Choroid plexus epithelial cell (primary cell): ENCODE results near the gene ZDHHC19.

ENCODE experiments used
- DNase-seq: peaks from one replicate; pipeline ENCODE4 v3.0.0-alpha.2; 2010; ENCODE audit warnings: low read depth
- H3K4me3 ChIP-seq: 2 replicates; pipeline ENCODE4 v1.5.1; 2011; ENCODE audit warnings: low read depth, mild to moderate bottlenecking, control low read depth, low read length, moderate library complexity
- TF ChIP-seq, protein P1 (sequence below): conservative IDR thresholded peaks from 2 replicates; pipeline ENCODE4 v1.5.1; 2011; ENCODE audit warnings: low read depth, mild to moderate bottlenecking, control low read depth, inconsistent platforms, low read length, moderate library complexity

The ZDHHC19 gene

DNA sequence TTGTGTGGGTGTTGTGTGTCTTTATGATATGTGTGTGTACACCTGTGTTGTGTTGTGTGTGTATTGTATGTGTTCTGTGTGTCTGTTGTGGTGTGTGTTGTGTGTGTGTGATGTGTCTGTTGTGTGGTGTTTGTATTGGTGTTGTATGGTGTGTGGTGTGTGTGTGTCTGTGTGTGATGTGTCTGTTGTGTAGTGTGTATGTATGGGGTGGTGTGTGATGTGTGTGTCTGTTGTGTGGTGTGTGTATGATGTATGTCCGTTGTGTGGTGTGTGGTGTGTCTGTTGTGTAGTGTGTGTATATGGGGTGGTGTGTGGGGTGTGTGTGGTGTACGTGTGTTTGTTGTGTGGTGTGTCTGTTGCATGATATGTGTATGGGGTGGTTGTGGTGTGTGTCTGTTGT, 46.6 kb downstream of the ZDHHC19 start:
- TF ChIP-seq, protein P1, sequence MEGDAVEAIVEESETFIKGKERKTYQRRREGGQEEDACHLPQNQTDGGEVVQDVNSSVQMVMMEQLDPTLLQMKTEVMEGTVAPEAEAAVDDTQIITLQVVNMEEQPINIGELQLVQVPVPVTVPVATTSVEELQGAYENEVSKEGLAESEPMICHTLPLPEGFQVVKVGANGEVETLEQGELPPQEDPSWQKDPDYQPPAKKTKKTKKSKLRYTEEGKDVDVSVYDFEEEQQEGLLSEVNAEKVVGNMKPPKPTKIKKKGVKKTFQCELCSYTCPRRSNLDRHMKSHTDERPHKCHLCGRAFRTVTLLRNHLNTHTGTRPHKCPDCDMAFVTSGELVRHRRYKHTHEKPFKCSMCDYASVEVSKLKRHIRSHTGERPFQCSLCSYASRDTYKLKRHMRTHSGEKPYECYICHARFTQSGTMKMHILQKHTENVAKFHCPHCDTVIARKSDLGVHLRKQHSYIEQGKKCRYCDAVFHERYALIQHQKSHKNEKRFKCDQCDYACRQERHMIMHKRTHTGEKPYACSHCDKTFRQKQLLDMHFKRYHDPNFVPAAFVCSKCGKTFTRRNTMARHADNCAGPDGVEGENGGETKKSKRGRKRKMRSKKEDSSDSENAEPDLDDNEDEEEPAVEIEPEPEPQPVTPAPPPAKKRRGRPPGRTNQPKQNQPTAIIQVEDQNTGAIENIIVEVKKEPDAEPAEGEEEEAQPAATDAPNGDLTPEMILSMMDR: no peak
- no peak overlapping the region for H3K4me3 ChIP-seq
- DNase-seq: no peak

DNA sequence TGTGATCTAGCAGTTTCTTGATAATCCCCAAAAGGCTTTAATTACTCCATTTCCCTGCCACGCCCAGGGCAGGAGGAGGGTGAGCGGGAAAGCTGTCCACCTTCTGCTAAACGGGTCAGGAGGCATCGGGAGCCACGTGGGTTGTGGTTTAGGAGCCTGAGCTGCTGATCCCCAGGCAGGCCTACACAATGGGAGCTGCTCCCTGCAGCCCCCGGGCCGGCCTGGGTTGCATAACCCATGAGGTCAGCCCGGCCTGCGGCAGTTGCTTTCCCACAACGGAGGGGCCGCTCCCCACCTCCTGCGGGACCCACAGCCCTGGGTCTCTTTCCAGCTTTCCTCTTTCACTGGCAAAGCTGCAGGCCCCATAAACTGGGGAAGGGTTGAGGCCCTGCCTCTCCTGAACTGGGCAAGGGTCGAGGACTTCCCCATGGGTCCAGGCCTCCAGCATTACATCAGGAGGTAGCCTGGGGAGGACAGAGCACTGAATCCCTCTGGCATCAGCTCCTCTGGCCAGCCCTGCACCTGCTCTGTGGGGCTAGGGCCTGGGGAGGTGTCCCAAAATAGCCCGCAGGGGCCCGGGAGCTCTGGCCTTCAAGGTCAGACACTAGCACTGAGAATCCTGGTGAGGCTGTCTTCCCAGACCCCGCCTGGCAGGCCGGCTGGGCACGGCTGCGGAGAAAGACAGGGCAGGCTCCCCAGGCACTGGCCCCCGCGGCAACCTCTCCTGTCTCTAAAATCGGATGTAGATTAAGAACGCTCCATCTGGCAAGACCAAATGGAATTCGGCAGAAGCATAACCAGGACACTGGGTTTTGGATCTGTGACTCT, 47.3 kb downstream of the ZDHHC19 start:
- no peak for DNase-seq
- TF ChIP-seq, protein P1: no peak
- no peak overlapping the region for H3K4me3 ChIP-seq

DNA sequence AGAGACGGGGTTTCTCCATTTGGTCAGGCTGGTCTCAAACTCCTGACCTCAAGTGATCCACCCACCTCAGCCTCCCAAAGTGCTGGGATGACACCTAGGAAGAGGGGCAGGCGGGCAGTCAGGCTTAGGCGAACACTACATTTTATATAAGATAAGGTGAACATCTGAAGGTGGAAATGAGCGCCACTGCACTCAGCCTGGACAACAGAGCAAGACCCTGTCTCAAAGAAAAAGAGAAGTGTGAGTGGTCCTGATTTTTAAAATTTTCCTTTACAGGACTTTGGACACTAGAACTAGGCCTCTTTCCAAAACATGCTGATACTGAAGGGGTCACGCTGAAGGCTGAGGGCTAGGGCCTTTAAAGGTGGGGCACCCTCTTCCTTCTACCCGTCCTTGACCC, 48.0 kb downstream of the ZDHHC19 start:
- TF ChIP-seq, protein P1: no peak
- no peak overlapping the region for H3K4me3 ChIP-seq
- DNase-seq: no peak

DNA sequence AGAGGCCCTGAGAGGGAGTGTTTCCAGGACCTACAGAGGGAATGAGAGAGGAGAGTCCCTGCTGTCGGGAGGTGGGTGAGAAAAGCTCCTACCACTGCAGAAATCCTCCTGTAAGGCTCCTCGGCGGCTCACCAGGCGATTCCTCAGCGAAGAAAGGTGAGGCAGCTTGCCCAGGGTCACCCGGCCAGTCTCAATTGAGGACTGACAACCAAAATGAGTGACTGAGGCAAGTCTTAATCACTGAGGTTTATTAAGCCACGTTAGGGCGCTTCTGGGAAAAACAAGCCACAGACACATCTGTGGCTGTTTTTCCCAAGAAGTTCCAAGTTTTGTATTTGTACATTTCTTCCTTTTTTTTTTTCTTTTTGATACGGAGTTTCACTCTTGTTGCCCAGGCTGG, 48.5 kb downstream of the ZDHHC19 start:
- no peak for DNase-seq
- TF ChIP-seq, protein P1: no peak
- H3K4me3 ChIP-seq: no peak overlapping the region

DNA sequence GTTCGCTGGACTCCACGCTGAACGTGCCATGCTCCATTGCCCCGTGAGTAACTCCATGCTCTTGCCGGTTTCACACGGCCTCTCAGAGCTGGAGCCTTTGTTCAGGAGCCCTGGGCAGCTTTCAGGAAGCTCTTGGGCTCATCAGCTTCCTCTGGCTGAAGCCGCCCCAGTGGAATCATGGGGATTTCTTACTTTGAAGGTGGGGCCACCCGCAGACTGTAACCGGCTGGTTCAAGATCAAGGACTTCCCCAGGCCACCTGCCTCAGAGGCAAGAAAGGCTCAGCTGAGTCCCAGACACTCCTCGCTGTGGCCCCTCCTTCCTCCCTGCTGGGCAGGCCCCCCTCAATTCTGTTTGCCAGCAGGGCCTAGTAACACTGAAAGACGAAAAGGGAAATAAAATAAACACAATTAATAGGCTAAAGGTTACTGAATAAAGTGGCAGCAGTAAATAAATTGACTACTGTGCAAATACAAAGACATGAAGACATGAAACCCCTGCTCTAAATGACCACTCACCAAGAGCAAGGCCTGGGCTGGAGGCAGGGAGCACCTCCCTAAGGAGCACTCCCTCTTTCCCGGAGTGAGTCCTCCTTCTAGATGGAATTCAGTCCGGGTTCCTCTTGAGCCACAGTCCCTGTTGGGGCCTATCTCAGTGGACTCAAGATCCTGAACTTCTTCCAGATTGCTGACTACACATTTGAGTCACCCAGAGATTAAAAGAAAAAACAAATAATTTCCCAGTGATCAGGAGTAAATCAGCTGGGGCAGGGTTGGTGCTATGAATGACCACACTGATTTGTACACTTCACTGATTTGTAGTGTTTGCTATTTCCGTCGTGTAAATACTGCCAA, 51.0 kb downstream of the ZDHHC19 start:
- TF ChIP-seq, protein P1: no peak
- H3K4me3 ChIP-seq: no peak overlapping the region
- peak; percentile 56 for DNase-seq

DNA sequence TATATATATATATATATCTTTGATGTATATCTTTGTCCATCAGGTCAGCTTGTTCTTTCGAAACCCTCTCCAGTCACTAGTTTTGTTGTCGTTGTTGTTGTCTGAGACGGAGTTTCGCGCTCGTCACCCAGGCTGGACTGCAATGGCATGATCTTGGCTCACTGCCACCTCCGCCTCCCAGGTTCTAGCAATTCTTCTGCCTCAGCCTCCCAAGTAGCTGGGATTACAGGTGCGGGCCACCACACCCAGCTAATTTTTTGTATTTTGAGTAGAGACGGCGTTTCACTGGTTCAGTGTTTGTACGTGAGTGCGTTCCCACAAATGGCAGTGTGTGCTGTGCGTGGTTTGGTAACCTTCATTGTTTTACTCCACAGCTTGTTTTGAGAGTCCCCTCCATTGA, 51.7 kb downstream of the ZDHHC19 start:
- no peak overlapping the region for H3K4me3 ChIP-seq
- no peak for DNase-seq
- TF ChIP-seq, protein P1: no peak
